GM23338 (cell line): ENCODE results near the gene CAPN14. TPM values are rescaled to one million over a fixed set of nuclear protein-coding genes. Genes with fewer than 3 reads are reported as not detected.

ENCODE experiments used
- ATAC-seq: fragments of 200-7000 bp; cut with Tn5 transposase; 3 replicates; pipeline ENCODE4 v1.9.1; 2020
- DNase-seq: peaks from one replicate; pipeline ENCODE4 v3.0.0-alpha.2; 2015; ENCODE audit warnings: low spot score
- H2AFZ ChIP-seq: fragments of 200-600 bp; sonication (generic); 2 replicates; pipeline ENCODE4 v1.8.0; 2016; ENCODE audit warnings: antibody characterized with exemption, mild to moderate bottlenecking, moderate library complexity
- H3F3A ChIP-seq: fragments of 200-600 bp; sonication (generic); replicated peaks from 2 replicates; pipeline ENCODE4 v1.8.0; 2017; ENCODE audit warnings: antibody characterized with exemption, mixed run types, low read depth
- H3K27ac ChIP-seq: fragments of 200-600 bp; sonication (generic); 2 replicates; pipeline ENCODE4 v1.6.1; 2016; ENCODE audit warnings: low read depth
- H3K27me3 ChIP-seq: fragments of 200-600 bp; sonication (generic); 2 replicates; pipeline ENCODE4 v1.8.0; 2016; ENCODE audit warnings: mild to moderate bottlenecking, mixed run types, moderate library complexity; ENCODE audit not compliant: insufficient read depth
- H3K36me3 ChIP-seq: fragments of 200-600 bp; sonication (generic); 2 replicates; pipeline ENCODE4 v1.8.0; 2016; ENCODE audit warnings: mild to moderate bottlenecking; ENCODE audit not compliant: insufficient read depth
- H3K4me1 ChIP-seq: fragments of 200-600 bp; sonication (generic); 2 replicates; pipeline ENCODE4 v1.8.0; 2016; ENCODE audit warnings: mild to moderate bottlenecking, moderate library complexity; ENCODE audit not compliant: insufficient read depth
- H3K4me2 ChIP-seq: fragments of 200-600 bp; sonication (generic); 2 replicates; pipeline ENCODE4 v1.7.1; 2017; ENCODE audit warnings: mixed run types
- H3K4me3 ChIP-seq: fragments of 200-600 bp; sonication (generic); 2 replicates; pipeline ENCODE4 v1.6.1; 2016; ENCODE audit warnings: mixed run types
- H3K79me2 ChIP-seq: fragments of 200-600 bp; sonication (generic); replicated peaks from 2 replicates; pipeline ENCODE4 v1.8.0; 2017; ENCODE audit warnings: mild to moderate bottlenecking; ENCODE audit not compliant: insufficient read depth
- H3K9me2 ChIP-seq: fragments of 200-600 bp; sonication (generic); 2 replicates; pipeline ENCODE4 v1.8.0; 2017; ENCODE audit not compliant: insufficient read depth
- H4K20me1 ChIP-seq: fragments of 200-600 bp; sonication (generic); replicated peaks from 2 replicates; pipeline ENCODE4 v1.8.0; 2017; ENCODE audit warnings: mild to moderate bottlenecking; ENCODE audit not compliant: insufficient read depth
- H3K27ac Mint-ChIP-seq: 2 replicates; pipeline ENCODE4 v1.8.0; 2020; ENCODE audit warnings: inconsistent platforms, mild to moderate bottlenecking, moderate library complexity, mixed read lengths
- H3K27me3 Mint-ChIP-seq: 3 replicates; pipeline ENCODE4 v1.8.0; 2022; ENCODE audit warnings: low read depth, mild to moderate bottlenecking, moderate library complexity, mixed read lengths, inconsistent platforms; ENCODE audit not compliant: insufficient read depth, poor library complexity
- H3K36me3 Mint-ChIP-seq: 3 replicates; pipeline ENCODE4 v1.8.0; 2021; ENCODE audit warnings: low read depth, mild to moderate bottlenecking, inconsistent platforms, moderate library complexity, mixed read lengths
- H3K4me1 Mint-ChIP-seq: 3 replicates; pipeline ENCODE4 v1.8.0; 2020; ENCODE audit warnings: mild to moderate bottlenecking, inconsistent platforms, mixed read lengths
- H3K4me3 Mint-ChIP-seq: 3 replicates; pipeline ENCODE4 v1.8.0; 2021; ENCODE audit warnings: moderate library complexity, mild to moderate bottlenecking, inconsistent platforms, mixed read lengths
- H3K9me3 Mint-ChIP-seq: 3 replicates; pipeline ENCODE4 v1.8.0; 2020; ENCODE audit warnings: moderate library complexity, mild to moderate bottlenecking, inconsistent platforms, mixed read lengths
- STAT1 ChIP-seq: IDR thresholded peaks from one replicate; pipeline ENCODE4 v1.6.1; 2016; ENCODE audit warnings: antibody characterized with exemption; ENCODE audit not compliant: unreplicated experiment
- ZNF114 ChIP-seq: fragments of 250-450 bp; sonication (Bioruptor Pico); IDR thresholded peaks from 2 replicates; pipeline ENCODE4 v1.5.0; 2020; ENCODE audit warnings: mild to moderate bottlenecking, moderate library complexity
- ZNF331 ChIP-seq: fragments of 250-450 bp; sonication (Bioruptor Pico); IDR thresholded peaks from 2 replicates; pipeline ENCODE4 v1.5.0; 2020; ENCODE audit warnings: low read depth, mild to moderate bottlenecking, moderate library complexity
- polyA plus RNA-seq: library from polyadenylated mRNA; unstranded; fragments of >200 nt; fragmentation: Nextera tagmentation; extraction: Ambion mirVana; gene quantifications from 2 replicates; pipeline ENCODE4 v1.2.1, GENCODE V29; 2016
- total RNA-seq: library from RNA; depleted of rRNA; stranded (reverse); fragments of >200 nt; shearing (Covaris generic); gene quantifications from 2 replicates; pipeline ENCODE4 v1.2.3, GENCODE V29; 2014
- TF ChIP-seq, protein P1 (sequence below): IDR thresholded peaks from one replicate; pipeline ENCODE4 v1.6.1; 2018; ENCODE audit warnings: antibody characterized with exemption; ENCODE audit not compliant: unreplicated experiment
- TF ChIP-seq, protein P2 (sequence below): fragments of 250-450 bp; sonication (Bioruptor Pico); IDR thresholded peaks from 2 replicates; pipeline ENCODE4 v1.5.0; 2020; ENCODE audit warnings: mild to moderate bottlenecking, moderate library complexity

CAPN14 gene
- total and polyA plus RNA-seq, 2 experiments from 2014 or later = 0.15 TPM; not detected in 1

DNA sequence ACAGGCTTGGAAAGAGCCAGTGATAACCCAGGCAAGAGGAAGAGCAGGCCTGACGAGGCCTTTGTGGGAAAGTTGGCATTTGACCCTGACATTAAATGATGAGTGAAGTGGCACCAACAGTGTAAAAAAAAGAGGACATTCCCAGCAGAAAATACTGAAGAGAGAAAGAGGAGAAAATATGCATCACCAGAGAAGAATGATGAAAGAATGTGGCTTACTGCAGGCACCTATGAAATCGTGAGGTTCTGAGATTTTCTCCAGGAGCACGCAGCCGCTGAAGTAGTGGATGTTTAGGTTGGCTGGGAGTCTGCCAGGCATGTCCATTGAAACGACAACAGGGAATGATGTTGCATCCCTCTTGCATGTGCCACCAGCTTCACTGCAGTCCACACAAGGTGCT lies 30.4 kb upstream of the CAPN14 start (continued):
- TF ChIP-seq, protein P1, sequence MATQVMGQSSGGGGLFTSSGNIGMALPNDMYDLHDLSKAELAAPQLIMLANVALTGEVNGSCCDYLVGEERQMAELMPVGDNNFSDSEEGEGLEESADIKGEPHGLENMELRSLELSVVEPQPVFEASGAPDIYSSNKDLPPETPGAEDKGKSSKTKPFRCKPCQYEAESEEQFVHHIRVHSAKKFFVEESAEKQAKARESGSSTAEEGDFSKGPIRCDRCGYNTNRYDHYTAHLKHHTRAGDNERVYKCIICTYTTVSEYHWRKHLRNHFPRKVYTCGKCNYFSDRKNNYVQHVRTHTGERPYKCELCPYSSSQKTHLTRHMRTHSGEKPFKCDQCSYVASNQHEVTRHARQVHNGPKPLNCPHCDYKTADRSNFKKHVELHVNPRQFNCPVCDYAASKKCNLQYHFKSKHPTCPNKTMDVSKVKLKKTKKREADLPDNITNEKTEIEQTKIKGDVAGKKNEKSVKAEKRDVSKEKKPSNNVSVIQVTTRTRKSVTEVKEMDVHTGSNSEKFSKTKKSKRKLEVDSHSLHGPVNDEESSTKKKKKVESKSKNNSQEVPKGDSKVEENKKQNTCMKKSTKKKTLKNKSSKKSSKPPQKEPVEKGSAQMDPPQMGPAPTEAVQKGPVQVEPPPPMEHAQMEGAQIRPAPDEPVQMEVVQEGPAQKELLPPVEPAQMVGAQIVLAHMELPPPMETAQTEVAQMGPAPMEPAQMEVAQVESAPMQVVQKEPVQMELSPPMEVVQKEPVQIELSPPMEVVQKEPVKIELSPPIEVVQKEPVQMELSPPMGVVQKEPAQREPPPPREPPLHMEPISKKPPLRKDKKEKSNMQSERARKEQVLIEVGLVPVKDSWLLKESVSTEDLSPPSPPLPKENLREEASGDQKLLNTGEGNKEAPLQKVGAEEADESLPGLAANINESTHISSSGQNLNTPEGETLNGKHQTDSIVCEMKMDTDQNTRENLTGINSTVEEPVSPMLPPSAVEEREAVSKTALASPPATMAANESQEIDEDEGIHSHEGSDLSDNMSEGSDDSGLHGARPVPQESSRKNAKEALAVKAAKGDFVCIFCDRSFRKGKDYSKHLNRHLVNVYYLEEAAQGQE = no peak
- TF ChIP-seq ZNF331 = no peak
- TF ChIP-seq ZNF114 (CRISPR knock-in tag) = no peak

DNA sequence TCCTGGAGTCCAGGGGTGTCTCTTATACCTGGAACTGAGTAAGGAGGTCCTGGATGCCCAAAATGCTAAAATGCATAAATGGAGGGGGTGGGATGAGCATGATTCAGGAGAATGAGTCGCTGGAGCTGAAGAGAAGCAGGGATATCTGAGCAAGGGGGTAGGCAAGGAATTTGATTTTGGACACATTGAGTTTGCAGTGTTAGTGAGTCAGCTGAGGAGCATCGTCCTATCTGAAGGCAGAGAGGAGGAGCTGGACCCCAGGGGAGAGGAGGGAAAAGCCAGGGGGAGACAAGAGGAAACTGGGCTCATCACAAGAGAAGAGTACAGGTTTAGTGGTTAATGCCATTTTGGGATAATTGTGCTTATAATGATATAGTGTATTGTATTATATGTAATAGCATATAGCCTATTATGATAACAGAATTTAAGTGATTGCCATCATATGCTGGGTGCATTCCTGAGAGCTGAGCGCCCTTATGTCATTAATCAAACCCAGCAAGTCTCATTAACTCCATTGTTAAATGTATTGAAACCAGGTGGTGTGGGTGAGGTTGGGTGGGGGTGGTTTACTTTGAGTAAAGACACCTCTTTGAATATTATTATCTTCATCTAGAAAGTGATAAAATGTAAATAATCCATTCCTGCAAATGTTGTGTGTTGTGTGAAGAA lies 29.0 kb upstream of the CAPN14 start:
- Histone ChIP-seq H3F3A (no peaks in the 10 kb centered on the region), H3K4me2 (no peak overlapping the region), H3K9me2 (no peaks in the 10 kb centered on the region), H3K27ac (no peak overlapping the region), H3K79me2 (no peaks in the 10 kb centered on the region), H2AFZ (no peak overlapping the region), H3K36me3 (no peaks in the 10 kb centered on the region), H3K4me3 (no peak overlapping the region), H4K20me1 (no peaks in the 10 kb centered on the region), H3K4me1 (no peaks in the 10 kb centered on the region), H3K27me3 (no peaks in the 10 kb centered on the region)
- no peaks in the 10 kb centered on the region for H3K9me3 Mint-ChIP-seq
- H3K4me1 Mint-ChIP-seq = peaks cover 5% of the 10 kb centered on the region
- no peak overlapping the region for H3K4me3 Mint-ChIP-seq
- ATAC-seq (no peak), DNase-seq (no peak)
- H3K36me3 Mint-ChIP-seq = peaks cover 3% of the 10 kb centered on the region; the same call in 2 of the 3 replicates
- peaks cover 8% of the 10 kb centered on the region for H3K27me3 Mint-ChIP-seq
- H3K27ac Mint-ChIP-seq = no peak overlapping the region
- TF ChIP-seq STAT1 = no peak
- TF ChIP-seq, protein P2, sequence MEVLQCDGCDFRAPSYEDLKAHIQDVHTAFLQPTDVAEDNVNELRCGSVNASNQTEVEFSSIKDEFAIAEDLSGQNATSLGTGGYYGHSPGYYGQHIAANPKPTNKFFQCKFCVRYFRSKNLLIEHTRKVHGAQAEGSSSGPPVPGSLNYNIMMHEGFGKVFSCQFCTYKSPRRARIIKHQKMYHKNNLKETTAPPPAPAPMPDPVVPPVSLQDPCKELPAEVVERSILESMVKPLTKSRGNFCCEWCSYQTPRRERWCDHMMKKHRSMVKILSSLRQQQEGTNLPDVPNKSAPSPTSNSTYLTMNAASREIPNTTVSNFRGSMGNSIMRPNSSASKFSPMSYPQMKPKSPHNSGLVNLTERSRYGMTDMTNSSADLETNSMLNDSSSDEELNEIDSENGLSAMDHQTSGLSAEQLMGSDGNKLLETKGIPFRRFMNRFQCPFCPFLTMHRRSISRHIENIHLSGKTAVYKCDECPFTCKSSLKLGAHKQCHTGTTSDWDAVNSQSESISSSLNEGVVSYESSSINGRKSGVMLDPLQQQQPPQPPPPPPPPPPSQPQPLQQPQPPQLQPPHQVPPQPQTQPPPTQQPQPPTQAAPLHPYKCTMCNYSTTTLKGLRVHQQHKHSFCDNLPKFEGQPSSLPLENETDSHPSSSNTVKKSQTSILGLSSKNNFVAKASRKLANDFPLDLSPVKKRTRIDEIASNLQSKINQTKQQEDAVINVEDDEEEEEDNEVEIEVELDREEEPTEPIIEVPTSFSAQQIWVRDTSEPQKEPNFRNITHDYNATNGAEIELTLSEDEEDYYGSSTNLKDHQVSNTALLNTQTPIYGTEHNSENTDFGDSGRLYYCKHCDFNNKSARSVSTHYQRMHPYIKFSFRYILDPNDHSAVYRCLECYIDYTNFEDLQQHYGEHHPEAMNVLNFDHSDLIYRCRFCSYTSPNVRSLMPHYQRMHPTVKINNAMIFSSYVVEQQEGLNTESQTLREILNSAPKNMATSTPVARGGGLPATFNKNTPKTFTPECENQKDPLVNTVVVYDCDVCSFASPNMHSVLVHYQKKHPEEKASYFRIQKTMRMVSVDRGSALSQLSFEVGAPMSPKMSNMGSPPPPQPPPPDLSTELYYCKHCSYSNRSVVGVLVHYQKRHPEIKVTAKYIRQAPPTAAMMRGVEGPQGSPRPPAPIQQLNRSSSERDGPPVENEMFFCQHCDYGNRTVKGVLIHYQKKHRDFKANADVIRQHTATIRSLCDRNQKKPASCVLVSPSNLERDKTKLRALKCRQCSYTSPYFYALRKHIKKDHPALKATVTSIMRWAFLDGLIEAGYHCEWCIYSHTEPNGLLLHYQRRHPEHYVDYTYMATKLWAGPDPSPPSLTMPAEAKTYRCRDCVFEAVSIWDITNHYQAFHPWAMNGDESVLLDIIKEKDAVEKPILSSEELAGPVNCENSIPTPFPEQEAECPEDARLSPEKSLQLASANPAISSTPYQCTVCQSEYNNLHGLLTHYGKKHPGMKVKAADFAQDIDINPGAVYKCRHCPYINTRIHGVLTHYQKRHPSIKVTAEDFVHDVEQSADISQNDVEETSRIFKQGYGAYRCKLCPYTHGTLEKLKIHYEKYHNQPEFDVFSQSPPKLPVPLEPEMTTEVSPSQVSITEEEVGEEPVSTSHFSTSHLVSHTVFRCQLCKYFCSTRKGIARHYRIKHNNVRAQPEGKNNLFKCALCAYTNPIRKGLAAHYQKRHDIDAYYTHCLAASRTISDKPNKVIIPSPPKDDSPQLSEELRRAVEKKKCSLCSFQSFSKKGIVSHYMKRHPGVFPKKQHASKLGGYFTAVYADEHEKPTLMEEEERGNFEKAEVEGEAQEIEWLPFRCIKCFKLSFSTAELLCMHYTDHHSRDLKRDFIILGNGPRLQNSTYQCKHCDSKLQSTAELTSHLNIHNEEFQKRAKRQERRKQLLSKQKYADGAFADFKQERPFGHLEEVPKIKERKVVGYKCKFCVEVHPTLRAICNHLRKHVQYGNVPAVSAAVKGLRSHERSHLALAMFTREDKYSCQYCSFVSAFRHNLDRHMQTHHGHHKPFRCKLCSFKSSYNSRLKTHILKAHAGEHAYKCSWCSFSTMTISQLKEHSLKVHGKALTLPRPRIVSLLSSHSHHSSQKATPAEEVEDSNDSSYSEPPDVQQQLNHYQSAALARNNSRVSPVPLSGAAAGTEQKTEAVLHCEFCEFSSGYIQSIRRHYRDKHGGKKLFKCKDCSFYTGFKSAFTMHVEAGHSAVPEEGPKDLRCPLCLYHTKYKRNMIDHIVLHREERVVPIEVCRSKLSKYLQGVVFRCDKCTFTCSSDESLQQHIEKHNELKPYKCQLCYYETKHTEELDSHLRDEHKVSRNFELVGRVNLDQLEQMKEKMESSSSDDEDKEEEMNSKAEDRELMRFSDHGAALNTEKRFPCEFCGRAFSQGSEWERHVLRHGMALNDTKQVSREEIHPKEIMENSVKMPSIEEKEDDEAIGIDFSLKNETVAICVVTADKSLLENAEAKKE (CRISPR knock-in tag) = no peak
